CD14-positive monocyte (primary cell): ENCODE results near the gene DNAJA3. TPM values are rescaled to one million over a fixed set of nuclear protein-coding genes. Genes with fewer than 3 reads are reported as not detected.

Experiments
- DNase-seq, 3 donors: peaks; one replicate each; pipeline ENCODE4 v3.0.0-alpha.2; 2011 to 2022
- H2AFZ ChIP-seq: 2 replicates; pipeline ENCODE4 v1.6.0; 2012; ENCODE audit warnings: mild to moderate bottlenecking, low read depth, low read length, inconsistent platforms; ENCODE audit not compliant: insufficient read depth, poor library complexity, severe bottlenecking
- H3K27ac ChIP-seq, 2 donors: 1 replicate in 1 of 2; 2 replicates in 1 of 2; pipeline ENCODE4 v1.5.1; 2012 to 2013; ENCODE audit warnings: low read length in 2 of 2, control low read depth in 1 of 2, inconsistent platforms in 1 of 2, low read depth in 1 of 2, mild to moderate bottlenecking in 1 of 2
- H3K27me3 ChIP-seq, 2 donors: one replicate each; pipeline versions ENCODE4 v1.6.0 to v1.6.1; 2011 to 2013; ENCODE audit warnings: low read length in 2 of 2; ENCODE audit not compliant: control insufficient read depth in 2 of 2, insufficient read depth in 2 of 2
- H3K36me3 ChIP-seq, 2 donors: replicated peaks in 1 of 2; 1 replicate in 1 of 2; 2 replicates in 1 of 2; pipeline versions ENCODE4 v1.5.1 to v1.6.1; 2012 to 2013; ENCODE audit warnings: low read length in 2 of 2, control low read depth in 1 of 2, inconsistent platforms in 1 of 2, mild to moderate bottlenecking in 1 of 2; ENCODE audit not compliant: insufficient read depth in 2 of 2, control insufficient read depth in 1 of 2
- H3K4me1 ChIP-seq, 2 donors: 1 replicate in 1 of 2; 2 replicates in 1 of 2; pipeline versions ENCODE4 v1.5.1 to v1.6.1; 2012 to 2013; ENCODE audit warnings: low read length in 2 of 2, control low read depth in 1 of 2, inconsistent platforms in 1 of 2, mild to moderate bottlenecking in 1 of 2, moderate library complexity in 1 of 2; ENCODE audit not compliant: insufficient read depth in 2 of 2, control insufficient read depth in 1 of 2
- H3K4me2 ChIP-seq: replicated peaks from 2 replicates; pipeline ENCODE3; 2012; ENCODE audit warnings: low read length, moderate library complexity, mild to moderate bottlenecking; ENCODE audit not compliant: poor library complexity, severe bottlenecking; ENCODE audit errors: extremely low read depth
- H3K4me3 ChIP-seq, 3 experiments: fragments of 200-600 bp in 1 of 3; sonication (generic) in 1 of 3; replicated peaks in 1 of 3; 1 replicate in 2 of 3; 2 replicates in 1 of 3; pipeline ENCODE4 v1.5.1; 2011 to 2013; ENCODE audit warnings: low read length in 3 of 3, mild to moderate bottlenecking in 3 of 3, control low read depth in 2 of 3, low read depth in 2 of 3, inconsistent platforms in 1 of 3, moderate library complexity in 1 of 3
- H3K79me2 ChIP-seq: 2 replicates; pipeline ENCODE4 v1.6.0; 2012; ENCODE audit warnings: mild to moderate bottlenecking, control low read depth, inconsistent platforms, low read length, moderate library complexity; ENCODE audit not compliant: insufficient read depth
- H3K9ac ChIP-seq: 2 replicates; pipeline ENCODE4 v1.6.0; 2017; ENCODE audit warnings: low read length, mild to moderate bottlenecking; ENCODE audit not compliant: insufficient read depth, poor library complexity, severe bottlenecking
- H3K9me3 ChIP-seq, 2 donors: replicated peaks in 1 of 2; 1 replicate in 1 of 2; 2 replicates in 1 of 2; pipeline versions ENCODE4 v1.5.1 to v1.6.1; 2012 to 2013; ENCODE audit warnings: low read length in 2 of 2, control low read depth in 1 of 2; ENCODE audit not compliant: control insufficient read depth in 1 of 2, insufficient read depth in 1 of 2
- H4K20me1 ChIP-seq: 2 replicates; pipeline ENCODE4 v1.6.0; 2012; ENCODE audit warnings: mild to moderate bottlenecking, low read length, control low read depth, moderate library complexity; ENCODE audit not compliant: insufficient read depth
- H3K27ac Mint-ChIP-seq, 7 donors: one replicate each; pipeline ENCODE4 v1.8.0; 2020; ENCODE audit warnings: mild to moderate bottlenecking in 7 of 7, mixed read lengths in 7 of 7, moderate library complexity in 6 of 7, inconsistent platforms in 2 of 7
- H3K27me3 Mint-ChIP-seq, 3 donors: one replicate each; pipeline ENCODE4 v1.8.0; 2021 to 2022; ENCODE audit warnings: low read depth in 3 of 3, mild to moderate bottlenecking in 3 of 3, mixed read lengths in 3 of 3, moderate library complexity in 3 of 3, inconsistent platforms in 1 of 3
- H3K36me3 Mint-ChIP-seq, 2 donors: one replicate each; pipeline ENCODE4 v1.8.0; 2020; ENCODE audit warnings: mixed read lengths in 2 of 2, inconsistent platforms in 1 of 2, mild to moderate bottlenecking in 1 of 2
- H3K4me1 Mint-ChIP-seq: one replicate; pipeline ENCODE4 v1.8.0; 2020; ENCODE audit warnings: mild to moderate bottlenecking, mixed read lengths
- H3K4me3 Mint-ChIP-seq, 2 donors: one replicate each; pipeline ENCODE4 v1.8.0; 2020; ENCODE audit warnings: mild to moderate bottlenecking in 2 of 2, mixed read lengths in 2 of 2, moderate library complexity in 1 of 2
- H3K9me3 Mint-ChIP-seq, 7 donors: one replicate each; pipeline ENCODE4 v1.8.0; 2020 to 2022; ENCODE audit warnings: mixed read lengths in 7 of 7, mild to moderate bottlenecking in 6 of 7, moderate library complexity in 6 of 7, inconsistent platforms in 2 of 7
- CTCF ChIP-seq: fragments of 200-600 bp; IDR thresholded peaks from one replicate; pipeline ENCODE4 v1.8.0; 2022; ENCODE audit warnings: antibody characterized with exemption, mild to moderate bottlenecking
- WGBS: methylation state at CpG from one replicate; pipeline ENCODE4 v1.1.5; 2013; ENCODE audit warnings: missing lambda C conversion rate; ENCODE audit not compliant: insufficient coverage; 5-methylcytosine and 5-hydroxymethylcytosine counted together
- intact Hi-C, 2 donors: fragments of 100-400 bp; cut with micrococcal nuclease; formaldehyde crosslinking; loops; one replicate each; pipeline versions ENCODE4 v1.15.0 to v1.15.1; 2023
- polyA plus RNA-seq, 3 donors: library from polyadenylated mRNA; depleted of rRNA in 1 of 3; unstranded in 2 of 3; stranded (reverse) in 1 of 3; fragments of 300-500 nt in 2 of 3; fragments of >200 nt in 1 of 3; fragmentation: Illumina TruSeq in 2 of 3; gene quantifications; 1 replicate in 2 of 3; 2 replicates in 1 of 3; pipeline ENCODE4 v1.2.3, GENCODE V29; 2012 to 2021

DNAJA3 gene
- polyA plus RNA-seq, 3 donors: 17.1 to 27.9 (median 19.5) TPM

GRCh38 chr16:4404247-4404966 is 21.3 kb upstream of the DNAJA3 start:
- H3K4me2 ChIP-seq: no peak overlapping the region
- Mint-ChIP-seq H3K36me3 (peaks cover 57 to 95% of the 10 kb centered on the region in 2 donors), H3K4me1 (peaks cover 11% of the 10 kb centered on the region), H3K9me3 (no peaks in the 10 kb centered on the region), H3K27me3 (peaks cover 0 to 1% (median 0%) of the 10 kb centered on the region in 3 donors), H3K27ac (peak overlapping the region in 3 of 7 donors; percentile 54 to 68 (median 56)), H3K4me3 (no peak overlapping the region)
- H3K4me3 ChIP-seq: no peak overlapping the region
- intact Hi-C loops: no loop called here
- no peak overlapping the region for H2AFZ ChIP-seq
- peaks cover 76 to 89% of the 10 kb centered on the region in 2 donors for H3K36me3 ChIP-seq
- no peak for DNase-seq
- peaks cover 49% of the 10 kb centered on the region for H3K79me2 ChIP-seq
- H3K9me3 ChIP-seq: no peaks in the 10 kb centered on the region
- peak; percentile 82 for TF ChIP-seq CTCF
- H3K27ac ChIP-seq: no peak overlapping the region
- H3K9ac ChIP-seq: no peak overlapping the region
- 90% methylated on average over 20 of the region's 20 CpGs for WGBS
- peaks cover 100% of the 10 kb centered on the region for H4K20me1 ChIP-seq
- H3K4me1 ChIP-seq: peaks cover 8 to 20% of the 10 kb centered on the region in 2 donors
- H3K27me3 ChIP-seq: no peaks in the 10 kb centered on the region

- Histone ChIP-seq H3K4me1 (peaks cover under 1 to 13% of the 10 kb centered on the region in 2 donors), H3K79me2 (peaks cover 56% of the 10 kb centered on the region), H3K27ac (no peak overlapping the region), H3K9ac (no peak overlapping the region), H2AFZ (no peak overlapping the region), H4K20me1 (peaks cover 100% of the 10 kb centered on the region), H3K36me3 (peaks cover 83 to 94% of the 10 kb centered on the region in 2 donors), H3K9me3 (no peaks in the 10 kb centered on the region), H3K4me2 (no peak overlapping the region), H3K27me3 (no peaks in the 10 kb centered on the region), H3K4me3 (no peak overlapping the region)
- DNase-seq: no peak
- H3K36me3 Mint-ChIP-seq: peaks cover 55 to 95% of the 10 kb centered on the region in 2 donors
- H3K4me1 Mint-ChIP-seq: peaks cover 4% of the 10 kb centered on the region
- H3K27me3 Mint-ChIP-seq: peaks cover 0 to 1% (median 0%) of the 10 kb centered on the region in 3 donors
- no peaks in the 10 kb centered on the region for H3K9me3 Mint-ChIP-seq
- 85% methylated on average over 19 of the region's 24 CpGs for WGBS
- intact Hi-C loops: no loop called here
- H3K27ac Mint-ChIP-seq: no peak overlapping the region
- TF ChIP-seq CTCF: no peak
- H3K4me3 Mint-ChIP-seq: no peak overlapping the region
Observed at GRCh38 chr16:4404967-4405696, 20.5 kb upstream of the DNAJA3 start.
